ENCODE measurements around the gene HTR6.
"Not testable (repeated sequence)": the region's sequence is repeated elsewhere in the genome, so short reads cannot be mapped to it uniquely, and the experiment has no call there.

- TF ChIP-seq CTCF, POLR2A (IDR thresholded peaks at IDR 0.05): not testable (repeated sequence)
These were observed 27.9 kb upstream of the HTR6 start for GRCh38 chr1:19636749-19637148.
